WTC11 (cell line): ENCODE data around the gene CEBPE. TPM values are rescaled to one million over a fixed set of nuclear protein-coding genes. Genes with fewer than 3 reads are reported as not detected.
A peak's percentile ranks its signal among the peaks of the same experiment; 100 is the strongest.

Experiments used
- ATAC-seq: fragments of 200-7000 bp; cut with Tn5 transposase; 2 replicates; pipeline ENCODE4 v1.10.0; 2021; ENCODE audit warnings: mild to moderate bottlenecking, moderate library complexity
- CTCF ChIA-PET: fragments of 300-600 bp; sonication (Branson Sonifier 250); formaldehyde crosslinking; loops from one replicate; lab custom pipeline; 2021; ENCODE audit warnings: antibody characterized with exemption; lab: Charles Lee
- POLR2A ChIA-PET: fragments of 350-600 bp; sonication (Branson Sonifier 250); formaldehyde crosslinking; loops from one replicate; lab custom pipeline; 2021; ENCODE audit warnings: antibody characterized with exemption; lab: Charles Lee
- DNase-seq: peaks from one replicate; pipeline ENCODE4 v3.0.0; 2021; ENCODE audit warnings: low spot score
- H3K27ac Mint-ChIP-seq: 2 replicates; pipeline ENCODE4 v1.8.0; 2021; ENCODE audit warnings: mixed read lengths
- H3K27me3 Mint-ChIP-seq: 2 replicates; pipeline ENCODE4 v1.8.0; 2021; ENCODE audit warnings: low read depth, mild to moderate bottlenecking, moderate library complexity, mixed read lengths
- H3K36me3 Mint-ChIP-seq: 2 replicates; pipeline ENCODE4 v1.8.0; 2021; ENCODE audit warnings: mixed read lengths
- H3K4me1 Mint-ChIP-seq: 2 replicates; pipeline ENCODE4 v1.8.0; 2022; ENCODE audit warnings: mixed read lengths
- H3K4me3 Mint-ChIP-seq: 2 replicates; pipeline ENCODE4 v1.8.0; 2021; ENCODE audit warnings: mild to moderate bottlenecking, moderate library complexity, mixed read lengths
- H3K9me3 Mint-ChIP-seq: 2 replicates; pipeline ENCODE4 v1.8.0; 2021; ENCODE audit warnings: mixed read lengths
- FOXK1 ChIP-seq: sonication (generic); formaldehyde crosslinking; IDR thresholded peaks from 2 replicates; pipeline ENCODE4 v1.8.0; 2022; ENCODE audit warnings: mild to moderate bottlenecking, moderate library complexity, missing genetic modification reagents
- GRHL2 ChIP-seq: fragments of 250-450 bp; sonication (Bioruptor Pico); IDR thresholded peaks from 2 replicates; pipeline ENCODE4 v1.8.0; 2022; ENCODE audit warnings: mild to moderate bottlenecking, moderate library complexity; ENCODE audit not compliant: insufficient replicate concordance, severe bottlenecking
- IRF2 ChIP-seq: sonication (generic); formaldehyde crosslinking; IDR thresholded peaks from 2 replicates; pipeline ENCODE4 v1.8.0; 2022; ENCODE audit warnings: low read depth, missing genetic modification reagents, borderline replicate concordance
- JAZF1 ChIP-seq: fragments of 250-450 bp; sonication (Bioruptor Pico); IDR thresholded peaks from 2 replicates; pipeline ENCODE4 v1.9.0; 2021; ENCODE audit warnings: moderate library complexity, mild to moderate bottlenecking, inconsistent platforms
- MXD4 ChIP-seq: fragments of 250-450 bp; sonication (Bioruptor Pico); IDR thresholded peaks from 2 replicates; pipeline ENCODE4 v1.8.0; 2021; ENCODE audit warnings: mild to moderate bottlenecking, moderate library complexity, borderline replicate concordance
- MYBL2 ChIP-seq: sonication (generic); formaldehyde crosslinking; IDR thresholded peaks from 2 replicates; pipeline ENCODE4 v1.8.1; 2023; ENCODE audit warnings: mild to moderate bottlenecking, moderate library complexity, missing genetic modification reagents
- NR3C1 ChIP-seq: sonication (generic); formaldehyde crosslinking; conservative IDR thresholded peaks from 2 replicates; pipeline ENCODE4 v1.8.1; 2023; ENCODE audit warnings: low read depth, mild to moderate bottlenecking, missing genetic modification reagents
- RELA ChIP-seq: sonication (generic); formaldehyde crosslinking; IDR thresholded peaks from 2 replicates; pipeline ENCODE4 v1.8.1; 2022; ENCODE audit warnings: missing genetic modification reagents, mild to moderate bottlenecking, borderline replicate concordance
- SOX15 ChIP-seq: fragments of 250-450 bp; sonication (Bioruptor Pico); IDR thresholded peaks from 2 replicates; pipeline ENCODE4 v1.9.0; 2021; ENCODE audit warnings: mild to moderate bottlenecking
- ZNF138 ChIP-seq: sonication (generic); formaldehyde crosslinking; conservative IDR thresholded peaks from 2 replicates; pipeline ENCODE4 v1.8.1; 2022; ENCODE audit warnings: mild to moderate bottlenecking, moderate library complexity, missing genetic modification reagents
- ZNF416 ChIP-seq: fragments of 250-450 bp; sonication (Bioruptor Pico); IDR thresholded peaks from 2 replicates; pipeline ENCODE4 v1.9.0; 2021; ENCODE audit warnings: mild to moderate bottlenecking, inconsistent platforms
- total RNA-seq: library from RNA; stranded (reverse); gene quantifications from 3 replicates; pipeline ENCODE4 v1.2.3, GENCODE V29; 2021
- TF ChIP-seq, protein P1 (sequence below): sonication (generic); formaldehyde crosslinking; IDR thresholded peaks from 2 replicates; pipeline ENCODE4 v1.8.1; 2022; ENCODE audit warnings: low read depth, mild to moderate bottlenecking, moderate library complexity, missing genetic modification reagents, borderline replicate concordance
- TF ChIP-seq, protein P2 (sequence below): sonication (generic); formaldehyde crosslinking; IDR thresholded peaks from 2 replicates; pipeline ENCODE4 v1.8.0; 2023; ENCODE audit warnings: missing genetic modification reagents, mild to moderate bottlenecking, borderline replicate concordance
- TF ChIP-seq, protein P3 (sequence below): sonication (generic); formaldehyde crosslinking; IDR thresholded peaks from 2 replicates; pipeline ENCODE4 v1.8.0; 2022; ENCODE audit warnings: missing genetic modification reagents
- TF ChIP-seq, protein P4 (sequence below): sonication (generic); formaldehyde crosslinking; IDR thresholded peaks from 2 replicates; pipeline ENCODE4 v1.8.1; 2023; ENCODE audit warnings: mild to moderate bottlenecking, missing genetic modification reagents, moderate library complexity
- TF ChIP-seq, protein P5 (sequence below): fragments of 250-450 bp; sonication (Bioruptor Pico); IDR thresholded peaks from 2 replicates; pipeline ENCODE4 v1.9.0; 2021; ENCODE audit warnings: mild to moderate bottlenecking
- TF ChIP-seq, protein P6 (sequence below): sonication (generic); formaldehyde crosslinking; IDR thresholded peaks from 2 replicates; pipeline ENCODE4 v1.8.1; 2022; ENCODE audit warnings: mild to moderate bottlenecking, moderate library complexity, missing genetic modification reagents
- TF ChIP-seq, protein P7 (sequence below): sonication (generic); formaldehyde crosslinking; IDR thresholded peaks from 2 replicates; pipeline ENCODE4 v1.8.1; 2023; ENCODE audit warnings: mild to moderate bottlenecking, moderate library complexity, missing genetic modification reagents
- TF ChIP-seq, protein P8 (sequence below): sonication (generic); formaldehyde crosslinking; IDR thresholded peaks from 2 replicates; pipeline ENCODE4 v1.8.1; 2022; ENCODE audit warnings: low read depth, missing genetic modification reagents, borderline replicate concordance

Gene CEBPE
- total RNA-seq, 1 experiment from 2014 or later, result not detected

DNA sequence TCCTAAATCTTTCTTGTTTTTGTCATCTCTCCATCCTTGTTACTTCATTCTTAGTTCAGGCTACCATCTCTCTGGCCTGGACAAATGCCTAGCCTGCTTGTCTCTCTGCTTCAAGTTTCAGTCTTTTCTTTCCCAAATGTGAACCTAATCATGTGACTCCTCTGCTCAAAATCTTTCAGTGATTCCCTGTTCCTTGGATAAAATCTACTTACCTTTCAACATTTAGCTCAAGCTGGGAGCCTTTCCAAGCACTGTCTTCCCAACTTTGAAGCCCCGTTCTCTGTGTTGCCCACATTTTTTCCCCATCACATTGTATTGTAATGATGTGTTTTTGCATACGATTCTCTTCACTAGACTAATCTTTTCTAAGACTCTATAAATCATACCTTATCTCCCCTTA, 39.7 kb upstream of the CEBPE start:
- Mint-ChIP-seq H3K27me3 (no peaks in the 10 kb centered on the region), H3K4me1 (peaks cover 83% of the 10 kb centered on the region), H3K27ac (peak overlapping the region; percentile 98), H3K36me3 (peaks cover 39% of the 10 kb centered on the region), H3K9me3 (no peaks in the 10 kb centered on the region), H3K4me3 (no peak overlapping the region)
- ChIA-PET POLR2A (no interaction called here), CTCF (interaction anchor here (1.4 to 6.2 kb wide), 3 partner anchors 28 to 39 kb away, joined by 3 to 49 read pairs (median 8); partner anchors contain the start of gene CEBPE)
- DNase-seq (no peak), ATAC-seq (no peak)
- TF ChIP-seq, protein P1, sequence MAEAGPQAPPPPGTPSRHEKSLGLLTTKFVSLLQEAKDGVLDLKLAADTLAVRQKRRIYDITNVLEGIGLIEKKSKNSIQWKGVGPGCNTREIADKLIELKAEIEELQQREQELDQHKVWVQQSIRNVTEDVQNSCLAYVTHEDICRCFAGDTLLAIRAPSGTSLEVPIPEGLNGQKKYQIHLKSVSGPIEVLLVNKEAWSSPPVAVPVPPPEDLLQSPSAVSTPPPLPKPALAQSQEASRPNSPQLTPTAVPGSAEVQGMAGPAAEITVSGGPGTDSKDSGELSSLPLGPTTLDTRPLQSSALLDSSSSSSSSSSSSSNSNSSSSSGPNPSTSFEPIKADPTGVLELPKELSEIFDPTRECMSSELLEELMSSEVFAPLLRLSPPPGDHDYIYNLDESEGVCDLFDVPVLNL (CRISPR knock-in tag), result no peak
- TF ChIP-seq, protein P2, sequence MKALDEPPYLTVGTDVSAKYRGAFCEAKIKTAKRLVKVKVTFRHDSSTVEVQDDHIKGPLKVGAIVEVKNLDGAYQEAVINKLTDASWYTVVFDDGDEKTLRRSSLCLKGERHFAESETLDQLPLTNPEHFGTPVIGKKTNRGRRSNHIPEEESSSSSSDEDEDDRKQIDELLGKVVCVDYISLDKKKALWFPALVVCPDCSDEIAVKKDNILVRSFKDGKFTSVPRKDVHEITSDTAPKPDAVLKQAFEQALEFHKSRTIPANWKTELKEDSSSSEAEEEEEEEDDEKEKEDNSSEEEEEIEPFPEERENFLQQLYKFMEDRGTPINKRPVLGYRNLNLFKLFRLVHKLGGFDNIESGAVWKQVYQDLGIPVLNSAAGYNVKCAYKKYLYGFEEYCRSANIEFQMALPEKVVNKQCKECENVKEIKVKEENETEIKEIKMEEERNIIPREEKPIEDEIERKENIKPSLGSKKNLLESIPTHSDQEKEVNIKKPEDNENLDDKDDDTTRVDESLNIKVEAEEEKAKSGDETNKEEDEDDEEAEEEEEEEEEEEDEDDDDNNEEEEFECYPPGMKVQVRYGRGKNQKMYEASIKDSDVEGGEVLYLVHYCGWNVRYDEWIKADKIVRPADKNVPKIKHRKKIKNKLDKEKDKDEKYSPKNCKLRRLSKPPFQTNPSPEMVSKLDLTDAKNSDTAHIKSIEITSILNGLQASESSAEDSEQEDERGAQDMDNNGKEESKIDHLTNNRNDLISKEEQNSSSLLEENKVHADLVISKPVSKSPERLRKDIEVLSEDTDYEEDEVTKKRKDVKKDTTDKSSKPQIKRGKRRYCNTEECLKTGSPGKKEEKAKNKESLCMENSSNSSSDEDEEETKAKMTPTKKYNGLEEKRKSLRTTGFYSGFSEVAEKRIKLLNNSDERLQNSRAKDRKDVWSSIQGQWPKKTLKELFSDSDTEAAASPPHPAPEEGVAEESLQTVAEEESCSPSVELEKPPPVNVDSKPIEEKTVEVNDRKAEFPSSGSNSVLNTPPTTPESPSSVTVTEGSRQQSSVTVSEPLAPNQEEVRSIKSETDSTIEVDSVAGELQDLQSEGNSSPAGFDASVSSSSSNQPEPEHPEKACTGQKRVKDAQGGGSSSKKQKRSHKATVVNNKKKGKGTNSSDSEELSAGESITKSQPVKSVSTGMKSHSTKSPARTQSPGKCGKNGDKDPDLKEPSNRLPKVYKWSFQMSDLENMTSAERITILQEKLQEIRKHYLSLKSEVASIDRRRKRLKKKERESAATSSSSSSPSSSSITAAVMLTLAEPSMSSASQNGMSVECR (CRISPR knock-in tag), result no peak
- TF ChIP-seq, protein P3, sequence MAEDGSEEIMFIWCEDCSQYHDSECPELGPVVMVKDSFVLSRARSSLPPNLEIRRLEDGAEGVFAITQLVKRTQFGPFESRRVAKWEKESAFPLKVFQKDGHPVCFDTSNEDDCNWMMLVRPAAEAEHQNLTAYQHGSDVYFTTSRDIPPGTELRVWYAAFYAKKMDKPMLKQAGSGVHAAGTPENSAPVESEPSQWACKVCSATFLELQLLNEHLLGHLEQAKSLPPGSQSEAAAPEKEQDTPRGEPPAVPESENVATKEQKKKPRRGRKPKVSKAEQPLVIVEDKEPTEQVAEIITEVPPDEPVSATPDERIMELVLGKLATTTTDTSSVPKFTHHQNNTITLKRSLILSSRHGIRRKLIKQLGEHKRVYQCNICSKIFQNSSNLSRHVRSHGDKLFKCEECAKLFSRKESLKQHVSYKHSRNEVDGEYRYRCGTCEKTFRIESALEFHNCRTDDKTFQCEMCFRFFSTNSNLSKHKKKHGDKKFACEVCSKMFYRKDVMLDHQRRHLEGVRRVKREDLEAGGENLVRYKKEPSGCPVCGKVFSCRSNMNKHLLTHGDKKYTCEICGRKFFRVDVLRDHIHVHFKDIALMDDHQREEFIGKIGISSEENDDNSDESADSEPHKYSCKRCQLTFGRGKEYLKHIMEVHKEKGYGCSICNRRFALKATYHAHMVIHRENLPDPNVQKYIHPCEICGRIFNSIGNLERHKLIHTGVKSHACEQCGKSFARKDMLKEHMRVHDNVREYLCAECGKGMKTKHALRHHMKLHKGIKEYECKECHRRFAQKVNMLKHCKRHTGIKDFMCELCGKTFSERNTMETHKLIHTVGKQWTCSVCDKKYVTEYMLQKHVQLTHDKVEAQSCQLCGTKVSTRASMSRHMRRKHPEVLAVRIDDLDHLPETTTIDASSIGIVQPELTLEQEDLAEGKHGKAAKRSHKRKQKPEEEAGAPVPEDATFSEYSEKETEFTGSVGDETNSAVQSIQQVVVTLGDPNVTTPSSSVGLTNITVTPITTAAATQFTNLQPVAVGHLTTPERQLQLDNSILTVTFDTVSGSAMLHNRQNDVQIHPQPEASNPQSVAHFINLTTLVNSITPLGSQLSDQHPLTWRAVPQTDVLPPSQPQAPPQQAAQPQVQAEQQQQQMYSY, result no peak
- TF ChIP-seq, protein P4, sequence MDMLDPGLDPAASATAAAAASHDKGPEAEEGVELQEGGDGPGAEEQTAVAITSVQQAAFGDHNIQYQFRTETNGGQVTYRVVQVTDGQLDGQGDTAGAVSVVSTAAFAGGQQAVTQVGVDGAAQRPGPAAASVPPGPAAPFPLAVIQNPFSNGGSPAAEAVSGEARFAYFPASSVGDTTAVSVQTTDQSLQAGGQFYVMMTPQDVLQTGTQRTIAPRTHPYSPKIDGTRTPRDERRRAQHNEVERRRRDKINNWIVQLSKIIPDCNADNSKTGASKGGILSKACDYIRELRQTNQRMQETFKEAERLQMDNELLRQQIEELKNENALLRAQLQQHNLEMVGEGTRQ, result no peak
- TF ChIP-seq, protein P5, sequence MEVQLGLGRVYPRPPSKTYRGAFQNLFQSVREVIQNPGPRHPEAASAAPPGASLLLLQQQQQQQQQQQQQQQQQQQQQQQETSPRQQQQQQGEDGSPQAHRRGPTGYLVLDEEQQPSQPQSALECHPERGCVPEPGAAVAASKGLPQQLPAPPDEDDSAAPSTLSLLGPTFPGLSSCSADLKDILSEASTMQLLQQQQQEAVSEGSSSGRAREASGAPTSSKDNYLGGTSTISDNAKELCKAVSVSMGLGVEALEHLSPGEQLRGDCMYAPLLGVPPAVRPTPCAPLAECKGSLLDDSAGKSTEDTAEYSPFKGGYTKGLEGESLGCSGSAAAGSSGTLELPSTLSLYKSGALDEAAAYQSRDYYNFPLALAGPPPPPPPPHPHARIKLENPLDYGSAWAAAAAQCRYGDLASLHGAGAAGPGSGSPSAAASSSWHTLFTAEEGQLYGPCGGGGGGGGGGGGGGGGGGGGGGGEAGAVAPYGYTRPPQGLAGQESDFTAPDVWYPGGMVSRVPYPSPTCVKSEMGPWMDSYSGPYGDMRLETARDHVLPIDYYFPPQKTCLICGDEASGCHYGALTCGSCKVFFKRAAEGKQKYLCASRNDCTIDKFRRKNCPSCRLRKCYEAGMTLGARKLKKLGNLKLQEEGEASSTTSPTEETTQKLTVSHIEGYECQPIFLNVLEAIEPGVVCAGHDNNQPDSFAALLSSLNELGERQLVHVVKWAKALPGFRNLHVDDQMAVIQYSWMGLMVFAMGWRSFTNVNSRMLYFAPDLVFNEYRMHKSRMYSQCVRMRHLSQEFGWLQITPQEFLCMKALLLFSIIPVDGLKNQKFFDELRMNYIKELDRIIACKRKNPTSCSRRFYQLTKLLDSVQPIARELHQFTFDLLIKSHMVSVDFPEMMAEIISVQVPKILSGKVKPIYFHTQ, result no peak
- TF ChIP-seq, protein P6, sequence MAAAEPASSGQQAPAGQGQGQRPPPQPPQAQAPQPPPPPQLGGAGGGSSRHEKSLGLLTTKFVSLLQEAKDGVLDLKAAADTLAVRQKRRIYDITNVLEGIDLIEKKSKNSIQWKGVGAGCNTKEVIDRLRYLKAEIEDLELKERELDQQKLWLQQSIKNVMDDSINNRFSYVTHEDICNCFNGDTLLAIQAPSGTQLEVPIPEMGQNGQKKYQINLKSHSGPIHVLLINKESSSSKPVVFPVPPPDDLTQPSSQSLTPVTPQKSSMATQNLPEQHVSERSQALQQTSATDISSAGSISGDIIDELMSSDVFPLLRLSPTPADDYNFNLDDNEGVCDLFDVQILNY (CRISPR knock-in tag), result no peak
- TF ChIP-seq MXD4 (no peak), JAZF1 (CRISPR knock-in tag) (no peak), MYBL2 (CRISPR knock-in tag) (no peak), SOX15 (CRISPR knock-in tag) (no peak), FOXK1 (CRISPR knock-in tag) (no peak), NR3C1 (CRISPR knock-in tag) (no peak), ZNF138 (CRISPR knock-in tag) (no peak), IRF2 (CRISPR knock-in tag) (no peak), GRHL2 (CRISPR knock-in tag) (no peak), ZNF416 (no peak), RELA (CRISPR knock-in tag) (no peak)
- TF ChIP-seq, protein P7, sequence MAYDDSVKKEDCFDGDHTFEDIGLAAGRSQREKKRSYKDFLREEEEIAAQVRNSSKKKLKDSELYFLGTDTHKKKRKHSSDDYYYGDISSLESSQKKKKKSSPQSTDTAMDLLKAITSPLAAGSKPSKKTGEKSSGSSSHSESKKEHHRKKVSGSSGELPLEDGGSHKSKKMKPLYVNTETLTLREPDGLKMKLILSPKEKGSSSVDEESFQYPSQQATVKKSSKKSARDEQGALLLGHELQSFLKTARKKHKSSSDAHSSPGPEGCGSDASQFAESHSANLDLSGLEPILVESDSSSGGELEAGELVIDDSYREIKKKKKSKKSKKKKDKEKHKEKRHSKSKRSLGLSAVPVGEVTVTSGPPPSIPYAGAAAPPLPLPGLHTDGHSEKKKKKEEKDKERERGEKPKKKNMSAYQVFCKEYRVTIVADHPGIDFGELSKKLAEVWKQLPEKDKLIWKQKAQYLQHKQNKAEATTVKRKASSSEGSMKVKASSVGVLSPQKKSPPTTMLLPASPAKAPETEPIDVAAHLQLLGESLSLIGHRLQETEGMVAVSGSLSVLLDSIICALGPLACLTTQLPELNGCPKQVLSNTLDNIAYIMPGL (CRISPR knock-in tag), result no peak
- TF ChIP-seq, protein P8, sequence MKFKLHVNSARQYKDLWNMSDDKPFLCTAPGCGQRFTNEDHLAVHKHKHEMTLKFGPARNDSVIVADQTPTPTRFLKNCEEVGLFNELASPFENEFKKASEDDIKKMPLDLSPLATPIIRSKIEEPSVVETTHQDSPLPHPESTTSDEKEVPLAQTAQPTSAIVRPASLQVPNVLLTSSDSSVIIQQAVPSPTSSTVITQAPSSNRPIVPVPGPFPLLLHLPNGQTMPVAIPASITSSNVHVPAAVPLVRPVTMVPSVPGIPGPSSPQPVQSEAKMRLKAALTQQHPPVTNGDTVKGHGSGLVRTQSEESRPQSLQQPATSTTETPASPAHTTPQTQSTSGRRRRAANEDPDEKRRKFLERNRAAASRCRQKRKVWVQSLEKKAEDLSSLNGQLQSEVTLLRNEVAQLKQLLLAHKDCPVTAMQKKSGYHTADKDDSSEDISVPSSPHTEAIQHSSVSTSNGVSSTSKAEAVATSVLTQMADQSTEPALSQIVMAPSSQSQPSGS (CRISPR knock-in tag), result no peak
